HEK293 (cell line): Measurements from ENCODE around the gene CELSR1.

Experiments
- CTCF ChIA-PET: fragments of 350-600 bp; formaldehyde crosslinking; extraction: SDS; loops from one replicate; lab custom pipeline; 2021; ENCODE audit warnings: antibody characterized with exemption; lab: Yijun Ruan, JAX
- POLR2A ChIA-PET: fragments of 300-600 bp; formaldehyde crosslinking; extraction: SDS; loops from one replicate; lab custom pipeline; 2020; ENCODE audit warnings: antibody characterized with exemption, inconsistent platforms; lab: Yijun Ruan, JAX
- H3K27ac ChIP-seq: fragments of 200-500 bp; sonication (Bioruptor generic); 2 replicates; pipeline ENCODE4 v1.5.1; 2014; ENCODE audit warnings: low read depth, low read length, control low read depth, inconsistent platforms; ENCODE audit errors: extremely low read depth
- H3K36me3 ChIP-seq, 2 experiments: fragments of 200-500 bp in 1 of 2; sonication (Bioruptor generic) in 1 of 2; 1 replicate in 1 of 2; 2 replicates in 1 of 2; pipeline ENCODE4 v1.5.1; 2014 to 2017; ENCODE audit warnings: inconsistent platforms in 2 of 2, low read length in 2 of 2; ENCODE audit not compliant: control insufficient read depth in 2 of 2, insufficient read depth in 1 of 2
- H3K4me1 ChIP-seq: fragments of 200-500 bp; sonication (Bioruptor generic); 2 replicates; pipeline ENCODE4 v1.5.1; 2014; ENCODE audit warnings: mild to moderate bottlenecking, low read length, inconsistent platforms; ENCODE audit not compliant: control insufficient read depth, insufficient read depth
- H3K4me3 ChIP-seq: 2 replicates; pipeline ENCODE4 v1.5.1; 2011; ENCODE audit warnings: low read depth, mild to moderate bottlenecking, control low read depth, low read length, moderate library complexity
- H3K9me3 ChIP-seq: fragments of 200-500 bp; sonication (Bioruptor generic); 2 replicates; pipeline ENCODE4 v1.5.1; 2014; ENCODE audit warnings: low read depth, low read length, inconsistent platforms; ENCODE audit not compliant: control insufficient read depth, insufficient read depth
- GLI2 ChIP-seq: fragments of 450-650 bp; formaldehyde crosslinking; IDR thresholded peaks from 2 replicates; pipeline ENCODE4; 2017; ENCODE audit warnings: missing biosample characterization, missing genetic modification characterization, low read depth, borderline replicate concordance
- GLIS2 ChIP-seq: fragments of 450-650 bp; formaldehyde crosslinking; IDR thresholded peaks from 2 replicates; pipeline ENCODE4 v1.5.1; 2016; ENCODE audit warnings: missing biosample characterization, missing genetic modification characterization
- IKZF3 ChIP-seq: fragments of 450-650 bp; IDR thresholded peaks from 2 replicates; pipeline ENCODE4 v1.5.0; 2018; ENCODE audit warnings: missing biosample characterization, mild to moderate bottlenecking, missing genetic modification characterization, moderate library complexity
- PRDM10 ChIP-seq: fragments of 450-650 bp; formaldehyde crosslinking; IDR thresholded peaks from 2 replicates; pipeline ENCODE4 v1.5.1; 2016; ENCODE audit warnings: missing biosample characterization, missing genetic modification characterization
- YY2 ChIP-seq: fragments of 450-650 bp; formaldehyde crosslinking; IDR thresholded peaks from 2 replicates; pipeline ENCODE4 v1.5.1; 2016; ENCODE audit warnings: missing biosample characterization, missing genetic modification characterization
- ZNF10 ChIP-seq: fragments of 450-650 bp; formaldehyde crosslinking; IDR thresholded peaks from 2 replicates; pipeline ENCODE4 v1.5.1; 2017; ENCODE audit warnings: missing biosample characterization, missing genetic modification characterization
- ZNF26 ChIP-seq: fragments of 450-650 bp; formaldehyde crosslinking; IDR thresholded peaks from 2 replicates; pipeline ENCODE4 v1.5.1; 2016; ENCODE audit warnings: missing biosample characterization, missing genetic modification characterization
- ZNF274 ChIP-seq, 2 experiments: fragments of 200-500 bp in 1 of 2; fragments of 450-650 bp in 1 of 2; sonication (Bioruptor generic) in 1 of 2; formaldehyde crosslinking in 1 of 2; IDR thresholded peaks; 2 replicates each; pipeline versions ENCODE4 v1.5.1 to v1.6.1; 2014 to 2016; ENCODE audit warnings: borderline replicate concordance in 1 of 2, inconsistent platforms in 1 of 2, low read length in 1 of 2, missing biosample characterization in 1 of 2, missing genetic modification characterization in 1 of 2
- ZNF292 ChIP-seq: fragments of 450-650 bp; formaldehyde crosslinking; IDR thresholded peaks from 2 replicates; pipeline ENCODE4 v1.5.1; 2016; ENCODE audit warnings: low read depth, missing biosample characterization, missing genetic modification characterization, borderline replicate concordance
- ZNF324 ChIP-seq: fragments of 450-650 bp; formaldehyde crosslinking; IDR thresholded peaks from 2 replicates; pipeline ENCODE4 v1.5.1; 2016; ENCODE audit warnings: missing biosample characterization, missing genetic modification characterization
- ZNF350 ChIP-seq: fragments of 450-650 bp; formaldehyde crosslinking; IDR thresholded peaks from 2 replicates; pipeline ENCODE4 v1.5.0; 2017; ENCODE audit warnings: missing biosample characterization, mild to moderate bottlenecking, missing genetic modification characterization
- ZNF660 ChIP-seq: fragments of 450-650 bp; IDR thresholded peaks from 2 replicates; pipeline ENCODE4 v1.5.1; 2018; ENCODE audit warnings: missing biosample characterization, mild to moderate bottlenecking, missing genetic modification characterization
- TF ChIP-seq, protein P1 (sequence below): fragments of 450-650 bp; IDR thresholded peaks from 2 replicates; pipeline ENCODE4 v1.5.1; 2018; ENCODE audit warnings: missing biosample characterization, missing genetic modification characterization

Gene CELSR1

DNA sequence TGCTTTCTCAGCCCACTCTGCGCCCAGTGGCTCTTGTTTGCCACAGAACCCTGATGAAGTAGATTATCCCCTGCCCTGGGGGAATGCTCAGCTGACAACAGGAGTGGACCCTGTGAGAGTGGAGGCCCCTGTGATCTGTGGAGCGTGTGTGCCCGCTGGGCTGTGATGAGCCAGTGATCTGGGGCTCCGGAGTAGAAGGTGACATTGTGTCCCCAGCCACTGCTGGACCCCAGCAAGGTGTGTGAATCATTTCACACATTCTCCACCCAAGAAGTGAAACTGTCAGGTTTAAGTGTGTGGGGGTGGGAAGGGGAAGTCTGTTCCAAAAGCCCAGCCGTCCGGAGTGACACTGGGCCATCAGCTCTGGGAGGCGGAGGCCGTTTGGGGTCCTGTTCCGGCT, 49.6 kb upstream of the CELSR1 start (continued):
- TF ChIP-seq ZNF26 (tag by site-specific recombination) (no peak), ZNF660 (tag by site-specific recombination) (no peak), ZNF350 (tag by site-specific recombination) (no peak), GLI2 (no peak), IKZF3 (tag by site-specific recombination) (no peak), ZNF292 (tag by site-specific recombination) (no peak)

GRCh38 chr22:46586531-46587011, 49.2 kb upstream of the CELSR1 start:
- no peak overlapping the region for H3K27ac ChIP-seq
- H3K4me1 ChIP-seq, result peaks cover 9% of the 10 kb centered on the region
- TF ChIP-seq ZNF10 (tag by site-specific recombination) (peak; percentile 68; the same call in 1 of the 2 replicates), PRDM10 (no peak), YY2 (no peak), GLIS2 (peak; percentile 4; the same call in 1 of the 2 replicates), ZNF324 (no peak)
- TF ChIP-seq, protein P1, sequence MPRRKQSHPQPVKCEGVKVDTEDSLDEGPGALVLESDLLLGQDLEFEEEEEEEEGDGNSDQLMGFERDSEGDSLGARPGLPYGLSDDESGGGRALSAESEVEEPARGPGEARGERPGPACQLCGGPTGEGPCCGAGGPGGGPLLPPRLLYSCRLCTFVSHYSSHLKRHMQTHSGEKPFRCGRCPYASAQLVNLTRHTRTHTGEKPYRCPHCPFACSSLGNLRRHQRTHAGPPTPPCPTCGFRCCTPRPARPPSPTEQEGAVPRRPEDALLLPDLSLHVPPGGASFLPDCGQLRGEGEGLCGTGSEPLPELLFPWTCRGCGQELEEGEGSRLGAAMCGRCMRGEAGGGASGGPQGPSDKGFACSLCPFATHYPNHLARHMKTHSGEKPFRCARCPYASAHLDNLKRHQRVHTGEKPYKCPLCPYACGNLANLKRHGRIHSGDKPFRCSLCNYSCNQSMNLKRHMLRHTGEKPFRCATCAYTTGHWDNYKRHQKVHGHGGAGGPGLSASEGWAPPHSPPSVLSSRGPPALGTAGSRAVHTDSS (tag by site-specific recombination), result no peak
- TF ChIP-seq, all 188 proteins: peak for 2
- Histone ChIP-seq H3K36me3 (no peaks in the 10 kb centered on the region), H3K4me3 (no peak overlapping the region), H3K9me3 (no peaks in the 10 kb centered on the region)
- CTCF ChIA-PET, result interaction anchor here (0.6 to 1.0 kb wide), 2 partner anchors 90 to 212 kb away, joined by 3 read pairs; no protein-coding TSS in a partner anchor
- POLR2A ChIA-PET, result no interaction called here

DNA sequence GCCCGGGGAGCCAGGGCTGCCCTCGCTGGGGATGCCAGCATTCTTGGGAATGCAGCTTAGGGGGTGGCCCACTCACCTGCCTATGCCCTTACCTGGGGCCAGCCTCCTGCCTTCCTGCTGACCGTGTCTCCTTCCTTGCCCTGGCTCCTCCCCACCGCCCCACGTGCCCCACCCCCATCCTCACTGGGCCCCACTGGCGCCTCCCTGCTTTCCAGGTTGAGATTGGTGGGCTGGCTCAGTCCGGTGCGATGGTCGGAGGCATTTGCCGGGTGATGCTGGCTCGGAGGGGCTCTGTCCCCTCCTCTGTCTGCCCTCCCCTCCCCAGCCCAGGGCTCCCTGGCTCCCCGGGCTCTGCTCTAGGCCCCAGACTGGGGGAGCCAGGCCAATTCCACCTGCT, 48.7 kb upstream of the CELSR1 start:
- POLR2A ChIA-PET, result no interaction called here
- peak; percentile 12; the same call in 1 of the 2 replicates for TF ChIP-seq GLIS2
- TF ChIP-seq ZNF274 (IDR thresholded peaks at IDR 0.05; ENCODE audit: low read length), result no peak
- no peak for TF ChIP-seq ZNF274 (tag by site-specific recombination; IDR thresholded peaks at IDR 0.05; ENCODE audit: borderline replicate concordance)
- TF ChIP-seq, all 188 proteins: peak for 1
- H3K36me3 ChIP-seq, result no peaks in the 10 kb centered on the region
- CTCF ChIA-PET, result interaction anchor here (0.6 to 1.0 kb wide), 2 partner anchors 90 to 212 kb away, joined by 3 read pairs; no protein-coding TSS in a partner anchor
- no peak overlapping the region for H3K27ac ChIP-seq
- no peak overlapping the region for H3K4me3 ChIP-seq
- H3K4me1 ChIP-seq, result peaks cover 9% of the 10 kb centered on the region
- no peaks in the 10 kb centered on the region for H3K9me3 ChIP-seq
